B cell (primary cell): Measurements from ENCODE around the gene CRYGD. TPM values are rescaled to one million over a fixed set of nuclear protein-coding genes. Genes with fewer than 3 reads are reported as not detected.

ENCODE experiments used
- ATAC-seq: fragments of 200-7000 bp; cut with Tn5 transposase; one replicate; pipeline ENCODE4 v1.10.0; 2021; ENCODE audit warnings: low read depth, mild to moderate bottlenecking, moderate number of reproducible peaks, moderate library complexity
- CTCF ChIA-PET: fragments of 350-600 bp; sonication (Branson Sonifier 250); formaldehyde crosslinking; loops from one replicate; lab custom pipeline; 2021; ENCODE audit warnings: antibody characterized with exemption, inconsistent platforms; lab: Charles Lee
- POLR2A ChIA-PET: fragments of 350-600 bp; sonication (Branson Sonifier 250); formaldehyde crosslinking; loops from one replicate; lab custom pipeline; 2021; ENCODE audit warnings: antibody characterized with exemption; lab: Charles Lee
- DNase-seq: peaks from one replicate; pipeline ENCODE4 v3.0.0; 2013
- H2AFZ ChIP-seq: 2 replicates; pipeline ENCODE4 v1.6.1; 2012; ENCODE audit warnings: mild to moderate bottlenecking, low read depth, low read length; ENCODE audit not compliant: insufficient read depth, poor library complexity, severe bottlenecking
- H3K27ac ChIP-seq, 2 donors: 1 replicate in 1 of 2; 2 replicates in 1 of 2; pipeline ENCODE4 v1.5.1; 2012 to 2013; ENCODE audit warnings: low read length in 2 of 2, mild to moderate bottlenecking in 2 of 2, moderate library complexity in 1 of 2
- H3K27me3 ChIP-seq, 4 experiments: fragments of 200-600 bp in 1 of 4; sonication (generic) in 1 of 4; replicated peaks in 1 of 4; 1 replicate in 2 of 4; 2 replicates in 2 of 4; pipeline versions ENCODE4 v1.6.1 to v1.7.0; 2013 to 2016; ENCODE audit warnings: low read length in 3 of 4, mild to moderate bottlenecking in 2 of 4, mixed read lengths in 1 of 4, moderate library complexity in 1 of 4; ENCODE audit not compliant: insufficient read depth in 4 of 4, control insufficient read depth in 3 of 4; ENCODE audit errors: control extremely low read depth in 1 of 4
- H3K36me3 ChIP-seq, 2 experiments: replicated peaks in 1 of 2; 1 replicate in 1 of 2; 2 replicates in 1 of 2; pipeline versions ENCODE4 v1.6.1 to v1.7.1; 2013; ENCODE audit warnings: low read length in 1 of 2; ENCODE audit not compliant: insufficient read depth in 2 of 2, control insufficient read depth in 1 of 2; ENCODE audit errors: control extremely low read depth in 1 of 2, extremely low read depth in 1 of 2
- H3K4me1 ChIP-seq, 2 donors: fragments of 200-600 bp in 1 of 2; sonication (generic) in 1 of 2; 1 replicate in 1 of 2; 2 replicates in 1 of 2; pipeline versions ENCODE4 v1.5.1 to v1.6.1; 2013 to 2017; ENCODE audit warnings: low read length in 2 of 2; ENCODE audit not compliant: control insufficient read depth in 2 of 2, insufficient read depth in 2 of 2
- H3K4me2 ChIP-seq: replicated peaks from 2 replicates; pipeline ENCODE3; 2012; ENCODE audit warnings: mild to moderate bottlenecking, low read depth, low read length; ENCODE audit not compliant: poor library complexity, severe bottlenecking
- H3K4me3 ChIP-seq, 5 experiments: fragments of 200-600 bp in 1 of 5; sonication (generic) in 1 of 5; 1 replicate in 3 of 5; 2 replicates in 2 of 5; pipeline versions ENCODE4 v1.5.1 to v1.7.0; 2011 to 2016; ENCODE audit warnings: low read length in 4 of 5, mild to moderate bottlenecking in 4 of 5, low read depth in 2 of 5, control low read depth in 1 of 5, moderate library complexity in 1 of 5; ENCODE audit not compliant: insufficient read depth in 1 of 5; ENCODE audit errors: control extremely low read depth in 1 of 5, extremely low read depth in 1 of 5
- H3K79me2 ChIP-seq: fragments of 200-600 bp; sonication (generic); one replicate; pipeline ENCODE4 v1.6.0; 2016; ENCODE audit warnings: low read length; ENCODE audit not compliant: control insufficient read depth, insufficient read depth
- H3K9ac ChIP-seq: fragments of 200-600 bp; sonication (generic); 2 replicates; pipeline ENCODE4 v1.6.1; 2017; ENCODE audit warnings: mild to moderate bottlenecking, low read length, moderate library complexity
- H3K9me3 ChIP-seq, 3 donors: one replicate each; pipeline versions ENCODE4 v1.6.1 to v1.7.1; 2013; ENCODE audit warnings: low read length in 2 of 3; ENCODE audit not compliant: control insufficient read depth in 2 of 3, insufficient read depth in 1 of 3; ENCODE audit errors: control extremely low read depth in 1 of 3
- H4K20me1 ChIP-seq: 2 replicates; pipeline ENCODE4 v1.6.0; 2012; ENCODE audit warnings: mild to moderate bottlenecking, low read length; ENCODE audit not compliant: insufficient read depth, control insufficient read depth, poor library complexity, severe bottlenecking
- H3K27ac Mint-ChIP-seq: one replicate; pipeline ENCODE4 v1.8.0; 2021; ENCODE audit warnings: mixed read lengths
- H3K27me3 Mint-ChIP-seq: one replicate; pipeline ENCODE4 v1.8.0; 2021; ENCODE audit warnings: mixed read lengths
- H3K4me1 Mint-ChIP-seq: one replicate; pipeline ENCODE4 v1.8.0; 2021; ENCODE audit warnings: mixed read lengths
- H3K4me3 Mint-ChIP-seq: one replicate; pipeline ENCODE4 v1.8.0; 2021; ENCODE audit warnings: mixed read lengths
- H3K9me3 Mint-ChIP-seq: one replicate; pipeline ENCODE4 v1.8.0; 2022; ENCODE audit warnings: mixed read lengths; ENCODE audit not compliant: insufficient read depth
- EZH2 ChIP-seq: IDR thresholded peaks from 2 replicates; pipeline ENCODE4 v1.6.1; 2012; ENCODE audit warnings: borderline replicate concordance, low read depth, mild to moderate bottlenecking, moderate library complexity, low read length; ENCODE audit not compliant: insufficient read depth, poor library complexity, severe bottlenecking
- WGBS: methylation state at CpG from one replicate; pipeline ENCODE4 v1.1.5; 2013; ENCODE audit warnings: missing lambda C conversion rate; ENCODE audit not compliant: insufficient coverage; 5-methylcytosine and 5-hydroxymethylcytosine counted together
- intact Hi-C: fragments of 100-400 bp; cut with micrococcal nuclease; formaldehyde crosslinking; loops from one replicate; pipeline ENCODE4 v1.10.0; 2022
- polyA plus RNA-seq: library from polyadenylated mRNA; depleted of rRNA; stranded (reverse); fragments of >200 nt; gene quantifications from 2 replicates; pipeline ENCODE4 v1.2.3, GENCODE V29; 2012
- total RNA-seq, 2 donors: library from RNA; stranded (reverse); fragments of 120-200 nt in 1 of 2; gene quantifications; 1 replicate in 1 of 2; 2 replicates in 1 of 2; pipeline versions ENCODE4 v1.2.3 to v1.2.4, GENCODE V29; 2013 to 2022
- TF ChIP-seq, protein P1 (sequence below): fragments of 200-600 bp; IDR thresholded peaks from one replicate; pipeline ENCODE4 v1.8.0; 2022; ENCODE audit warnings: antibody characterized with exemption, mild to moderate bottlenecking

CRYGD gene
- total and polyA plus RNA-seq, 2 donors (not counting 1 experiment from before 2014, with no cell fraction given), result not detected

DNA sequence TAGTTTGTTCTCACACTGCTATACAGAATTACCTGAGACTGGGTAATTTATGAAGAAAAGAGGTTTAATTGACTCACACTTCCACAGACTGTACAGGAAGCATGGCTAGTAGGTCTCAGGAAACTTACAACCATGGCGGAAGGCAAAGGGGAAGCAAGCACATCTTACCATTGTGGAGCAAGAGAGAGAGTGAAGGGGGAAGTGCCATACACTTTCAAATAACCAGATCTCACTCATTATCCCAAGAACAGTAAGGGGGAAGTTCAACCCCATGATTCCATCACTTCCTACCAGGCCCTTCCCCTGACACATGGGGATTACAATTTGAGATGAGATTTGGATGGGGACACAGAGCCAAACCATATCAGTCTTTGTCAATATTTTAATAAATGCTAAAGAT is 26.6 kb upstream of the CRYGD start:
- Mint-ChIP-seq H3K27me3 (peaks cover 14% of the 10 kb centered on the region), H3K4me1 (no peaks in the 10 kb centered on the region), H3K4me3 (no peak overlapping the region), H3K27ac (no peak overlapping the region), H3K9me3 (peaks cover 6% of the 10 kb centered on the region)
- no peak overlapping the region for H2AFZ ChIP-seq
- H3K4me2 ChIP-seq, result no peak overlapping the region
- no CpG with 5 or more reads among the region's 1 CpG for WGBS
- no peak overlapping the region for H3K9ac ChIP-seq
- intact Hi-C loops, result no loop called here
- H3K27me3 ChIP-seq, result no peaks in the 10 kb centered on the region
- H3K4me1 ChIP-seq, result no peaks in the 10 kb centered on the region
- H3K27ac ChIP-seq, result no peak overlapping the region
- H3K79me2 ChIP-seq, result no peaks in the 10 kb centered on the region
- ATAC-seq (no peak), DNase-seq (no peak)
- no peaks in the 10 kb centered on the region for H3K9me3 ChIP-seq
- H3K4me3 ChIP-seq, result no peak overlapping the region
- ChIA-PET POLR2A (no interaction called here), CTCF (no interaction called here)
- no peaks in the 10 kb centered on the region for H4K20me1 ChIP-seq
- H3K36me3 ChIP-seq, result no peaks in the 10 kb centered on the region
- no peak for TF ChIP-seq EZH2
- TF ChIP-seq, protein P1, sequence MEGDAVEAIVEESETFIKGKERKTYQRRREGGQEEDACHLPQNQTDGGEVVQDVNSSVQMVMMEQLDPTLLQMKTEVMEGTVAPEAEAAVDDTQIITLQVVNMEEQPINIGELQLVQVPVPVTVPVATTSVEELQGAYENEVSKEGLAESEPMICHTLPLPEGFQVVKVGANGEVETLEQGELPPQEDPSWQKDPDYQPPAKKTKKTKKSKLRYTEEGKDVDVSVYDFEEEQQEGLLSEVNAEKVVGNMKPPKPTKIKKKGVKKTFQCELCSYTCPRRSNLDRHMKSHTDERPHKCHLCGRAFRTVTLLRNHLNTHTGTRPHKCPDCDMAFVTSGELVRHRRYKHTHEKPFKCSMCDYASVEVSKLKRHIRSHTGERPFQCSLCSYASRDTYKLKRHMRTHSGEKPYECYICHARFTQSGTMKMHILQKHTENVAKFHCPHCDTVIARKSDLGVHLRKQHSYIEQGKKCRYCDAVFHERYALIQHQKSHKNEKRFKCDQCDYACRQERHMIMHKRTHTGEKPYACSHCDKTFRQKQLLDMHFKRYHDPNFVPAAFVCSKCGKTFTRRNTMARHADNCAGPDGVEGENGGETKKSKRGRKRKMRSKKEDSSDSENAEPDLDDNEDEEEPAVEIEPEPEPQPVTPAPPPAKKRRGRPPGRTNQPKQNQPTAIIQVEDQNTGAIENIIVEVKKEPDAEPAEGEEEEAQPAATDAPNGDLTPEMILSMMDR, result no peak

GRCh38 chr2:208150094-208150493 is 25.8 kb upstream of the CRYGD start:
- no peaks in the 10 kb centered on the region for H4K20me1 ChIP-seq
- Mint-ChIP-seq H3K27me3 (peaks cover 14% of the 10 kb centered on the region), H3K27ac (no peak overlapping the region), H3K9me3 (peaks cover 6% of the 10 kb centered on the region), H3K4me3 (no peak overlapping the region), H3K4me1 (no peaks in the 10 kb centered on the region)
- H2AFZ ChIP-seq, result no peak overlapping the region
- intact Hi-C loops, result no loop called here
- DNase-seq, result no peak
- H3K79me2 ChIP-seq, result no peaks in the 10 kb centered on the region
- no peak for ATAC-seq
- no peak overlapping the region for H3K27ac ChIP-seq
- H3K4me3 ChIP-seq, result no peak overlapping the region
- no peaks in the 10 kb centered on the region for H3K4me1 ChIP-seq
- POLR2A ChIA-PET, result no interaction called here
- no peaks in the 10 kb centered on the region for H3K36me3 ChIP-seq
- CTCF ChIA-PET, result interaction anchor here (1.6 kb wide), 1 partner anchor 25 kb away, joined by 4 read pairs; no protein-coding TSS in a partner anchor
- H3K27me3 ChIP-seq, result no peaks in the 10 kb centered on the region
- TF ChIP-seq, protein P1, result no peak
- no peak for TF ChIP-seq EZH2
- H3K4me2 ChIP-seq, result no peak overlapping the region
- no peaks in the 10 kb centered on the region for H3K9me3 ChIP-seq
- H3K9ac ChIP-seq, result no peak overlapping the region
